Fibroblast of the aortic adventitia (primary cell): ENCODE results near the gene ZBTB20. TPM values are rescaled to one million over a fixed set of nuclear protein-coding genes. Genes with fewer than 3 reads are reported as not detected.

Experiments
- DNase-seq: peaks from one replicate; pipeline ENCODE4 v3.0.0-alpha.2; 2010; ENCODE audit warnings: low read depth
- H3K4me3 ChIP-seq: 2 replicates; pipeline ENCODE4 v1.5.1; 2011; ENCODE audit warnings: low read depth, mild to moderate bottlenecking, control low read depth, low read length, moderate library complexity
- CTCF ChIP-seq: IDR thresholded peaks from 2 replicates; pipeline ENCODE4 v1.5.1; 2011; ENCODE audit warnings: mild to moderate bottlenecking, low read length, control low read depth, inconsistent platforms; ENCODE audit not compliant: insufficient read depth
- total RNA-seq: library from RNA; depleted of rRNA; stranded (reverse); fragments of >200 nt; gene quantifications from 2 replicates; pipeline ENCODE4 v1.2.3, GENCODE V29; 2012; ENCODE audit warnings: low replicate concordance

The ZBTB20 gene
- total RNA-seq, 1 donor = 47.2 TPM

- H3K4me3 ChIP-seq = no peak overlapping the region
Measured at GRCh38 chr3:114572364-114573062, 574.6 kb downstream of the ZBTB20 start.

GRCh38 chr3:114571363-114571762 lies 575.7 kb downstream of the ZBTB20 start:
- no peak for TF ChIP-seq CTCF
- no peak for DNase-seq

More at GRCh38 chr3:114572364-114573062, 574.6 kb downstream of the ZBTB20 start:
- DNase-seq = no peak
- TF ChIP-seq CTCF = no peak

GRCh38 chr3:114569186-114569585 lies 577.9 kb downstream of the ZBTB20 start:
- DNase-seq = no peak
- TF ChIP-seq CTCF = no peak
- no peak overlapping the region for H3K4me3 ChIP-seq

More at GRCh38 chr3:114571363-114571762, 575.7 kb downstream of the ZBTB20 start:
- H3K4me3 ChIP-seq = no peak overlapping the region

GRCh38 chr3:114567771-114568170 lies 579.3 kb downstream of the ZBTB20 start:
- no peak for TF ChIP-seq CTCF

GRCh38 chr3:114566767-114567166 lies 580.3 kb downstream of the ZBTB20 start:
- no peak overlapping the region for H3K4me3 ChIP-seq
- no peak for DNase-seq
- no peak for TF ChIP-seq CTCF

More at GRCh38 chr3:114567771-114568170, 579.3 kb downstream of the ZBTB20 start:
- H3K4me3 ChIP-seq = no peak overlapping the region
- DNase-seq = no peak

DNA sequence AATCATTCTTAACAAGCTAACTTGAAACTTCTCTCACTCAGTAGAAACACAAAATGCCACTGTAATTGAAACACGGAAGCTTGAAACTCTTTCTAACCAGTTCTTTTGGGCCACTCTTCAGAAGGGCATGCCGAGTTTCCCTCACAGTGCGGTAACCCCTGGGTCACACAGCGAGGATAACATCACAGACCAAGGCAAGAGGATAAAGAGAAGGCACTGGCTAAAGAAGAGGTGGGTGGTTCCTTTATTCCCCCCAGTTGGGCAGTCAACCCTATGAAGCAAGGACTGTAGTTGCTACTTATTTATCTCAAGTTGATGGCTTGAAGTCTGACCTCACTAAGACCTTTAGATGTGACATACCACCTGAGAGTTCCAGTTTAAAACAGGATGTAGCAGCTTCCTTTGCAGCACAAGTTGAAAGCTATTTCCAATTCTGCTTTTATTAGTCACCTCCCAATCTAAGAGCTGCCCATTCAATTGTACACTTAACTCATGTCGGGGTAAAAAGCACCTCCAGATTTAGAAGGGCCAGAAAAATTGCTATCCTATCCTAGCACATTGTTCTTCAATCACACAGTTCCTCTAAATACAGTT lies 580.8 kb downstream of the ZBTB20 start:
- no peak overlapping the region for H3K4me3 ChIP-seq
- no peak for DNase-seq
- TF ChIP-seq CTCF = no peak
